ENCODE data around the gene TBCD. TPM values are rescaled to one million over a fixed set of nuclear protein-coding genes. Genes with fewer than 3 reads are reported as not detected.

The TBCD gene
- total RNA-seq, 1 experiment from 2014 or later = 94.6 TPM

DNA sequence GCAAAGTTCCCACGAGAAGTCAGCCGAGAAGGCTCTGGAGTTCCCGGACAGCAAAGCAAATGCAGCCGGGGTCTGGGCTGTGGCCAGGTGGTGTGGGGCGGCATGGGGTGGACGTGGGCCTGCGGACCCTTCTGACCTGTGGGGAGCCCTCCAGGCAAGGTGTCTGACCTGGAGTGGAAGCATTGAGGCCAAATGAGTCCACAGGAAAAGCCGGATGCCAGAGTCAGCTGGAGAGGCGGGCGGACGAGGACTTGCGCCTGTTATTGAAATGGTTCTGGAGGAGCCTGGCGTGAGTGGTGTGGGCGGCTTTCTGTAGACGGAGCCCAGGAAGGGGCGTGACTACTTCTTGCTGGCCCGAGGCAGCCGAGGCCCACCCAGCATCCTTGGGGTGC is 138.5 kb downstream of the TBCD start:
- Histone ChIP-seq H3K36me3 (ENCODE audit: control insufficient read depth, insufficient read depth, low read length) (no peaks in the 10 kb centered on the region; the same call in 1 of the 2 replicates), H3K4me3 (ENCODE audit: low read depth, low read length) (no peak overlapping the region), H3K4me1 (peaks cover 48% of the 10 kb centered on the region), H3K9me3 (no peaks in the 10 kb centered on the region), H3K27me3 (replicated peaks; ENCODE audit: control insufficient read depth, insufficient read depth, low read length) (no peaks in the 10 kb centered on the region)
- no peak for DNase-seq
- BruUV-seq (replicated peaks) = no TSS peak
- ChIA-PET CTCF (interaction anchor here (0.5 to 1.5 kb wide), 7 partner anchors 14 to 174 kb away, joined by 3 to 11 read pairs (median 5); partner anchors contain the start of gene FN3KRP), POLR2A (interaction anchor here (0.7 kb wide), 1 partner anchor 15 kb away, joined by 3 read pairs; no protein-coding TSS in a partner anchor)
- H3K4me3 Mint-ChIP-seq (ENCODE audit: unreplicated experiment) = peak overlapping the region; percentile 58
- H3K4me1 Mint-ChIP-seq (ENCODE audit: low read depth, unreplicated experiment) = peaks cover 44% of the 10 kb centered on the region
- intact Hi-C loops (cut with micrococcal nuclease; ENCODE audit: unreplicated experiment) = no loop called here
- TF ChIP-seq, protein P1, sequence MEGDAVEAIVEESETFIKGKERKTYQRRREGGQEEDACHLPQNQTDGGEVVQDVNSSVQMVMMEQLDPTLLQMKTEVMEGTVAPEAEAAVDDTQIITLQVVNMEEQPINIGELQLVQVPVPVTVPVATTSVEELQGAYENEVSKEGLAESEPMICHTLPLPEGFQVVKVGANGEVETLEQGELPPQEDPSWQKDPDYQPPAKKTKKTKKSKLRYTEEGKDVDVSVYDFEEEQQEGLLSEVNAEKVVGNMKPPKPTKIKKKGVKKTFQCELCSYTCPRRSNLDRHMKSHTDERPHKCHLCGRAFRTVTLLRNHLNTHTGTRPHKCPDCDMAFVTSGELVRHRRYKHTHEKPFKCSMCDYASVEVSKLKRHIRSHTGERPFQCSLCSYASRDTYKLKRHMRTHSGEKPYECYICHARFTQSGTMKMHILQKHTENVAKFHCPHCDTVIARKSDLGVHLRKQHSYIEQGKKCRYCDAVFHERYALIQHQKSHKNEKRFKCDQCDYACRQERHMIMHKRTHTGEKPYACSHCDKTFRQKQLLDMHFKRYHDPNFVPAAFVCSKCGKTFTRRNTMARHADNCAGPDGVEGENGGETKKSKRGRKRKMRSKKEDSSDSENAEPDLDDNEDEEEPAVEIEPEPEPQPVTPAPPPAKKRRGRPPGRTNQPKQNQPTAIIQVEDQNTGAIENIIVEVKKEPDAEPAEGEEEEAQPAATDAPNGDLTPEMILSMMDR (IDR thresholded peaks at IDR 0.05; ENCODE audit: insufficient read depth in 1 of 2, low read depth in 1 of 2, low read length in 1 of 2, severe bottlenecking in 1 of 2, unreplicated experiment in 1 of 2) = no peak
- peaks cover 59% of the 10 kb centered on the region for H3K36me3 Mint-ChIP-seq (ENCODE audit: insufficient read depth, unreplicated experiment)
- H3K27me3 Mint-ChIP-seq (ENCODE audit: insufficient read depth, unreplicated experiment) = no peaks in the 10 kb centered on the region
- peak overlapping the region; percentile 94 for H3K27ac Mint-ChIP-seq (ENCODE audit: unreplicated experiment)
- peaks cover 7% of the 10 kb centered on the region for H3K9me3 Mint-ChIP-seq (ENCODE audit: unreplicated experiment)

DNA sequence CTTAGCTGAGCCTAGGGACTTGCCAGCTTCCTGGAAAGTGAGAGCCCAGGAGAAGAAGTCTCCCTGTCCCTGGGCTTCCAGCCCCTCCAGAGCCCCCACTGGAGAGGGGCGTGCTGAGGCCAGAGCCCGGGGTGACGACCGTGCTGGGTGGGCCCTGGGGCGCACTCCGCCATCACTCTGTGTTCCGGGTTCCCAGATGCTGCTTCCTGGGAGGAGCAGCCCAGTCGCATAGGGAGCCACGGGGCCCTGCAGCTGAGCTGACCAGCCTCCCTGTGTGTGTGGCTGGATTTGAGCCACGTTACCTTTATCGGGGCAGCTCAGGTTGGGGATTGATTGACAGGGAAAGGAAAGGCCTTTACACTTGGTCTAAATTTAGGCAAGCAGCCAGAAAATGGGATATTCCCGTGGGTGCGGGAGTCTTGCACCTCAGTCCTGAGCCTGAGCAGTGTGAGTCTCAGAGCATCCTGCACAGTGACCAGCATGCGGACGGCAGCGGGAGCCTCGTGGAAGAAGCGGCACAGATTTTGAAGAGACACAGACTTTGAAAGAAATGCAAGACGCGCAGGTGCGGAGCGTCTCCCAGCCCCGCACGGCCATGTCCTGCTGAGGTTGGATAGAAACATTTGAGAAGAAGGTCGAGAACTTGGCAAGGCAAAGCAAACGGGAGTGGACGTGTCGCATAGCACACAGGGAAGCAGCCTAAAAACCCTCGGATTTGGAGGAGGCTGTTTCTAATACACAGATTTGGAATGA is 139.2 kb downstream of the TBCD start:
- Histone ChIP-seq H3K4me1 (peaks cover 40% of the 10 kb centered on the region), H3K9me3 (no peaks in the 10 kb centered on the region), H3K36me3 (ENCODE audit: control insufficient read depth, insufficient read depth, low read length) (peaks cover 1% of the 10 kb centered on the region), H3K27me3 (replicated peaks; ENCODE audit: control insufficient read depth, insufficient read depth, low read length) (no peaks in the 10 kb centered on the region), H3K4me3 (ENCODE audit: low read depth, low read length) (no peak overlapping the region)
- Mint-ChIP-seq H3K4me1 (ENCODE audit: low read depth, unreplicated experiment) (peaks cover 44% of the 10 kb centered on the region), H3K27ac (ENCODE audit: unreplicated experiment) (peak overlapping the region; percentile 94), H3K36me3 (ENCODE audit: insufficient read depth, unreplicated experiment) (peaks cover 61% of the 10 kb centered on the region), H3K4me3 (ENCODE audit: unreplicated experiment) (no peak overlapping the region), H3K27me3 (ENCODE audit: insufficient read depth, unreplicated experiment) (no peaks in the 10 kb centered on the region), H3K9me3 (ENCODE audit: unreplicated experiment) (peaks cover 7% of the 10 kb centered on the region)
- ChIA-PET POLR2A (no interaction called here), CTCF (interaction anchor here (1.0 kb wide), 1 partner anchor 14 kb away, joined by 4 read pairs; no protein-coding TSS in a partner anchor)
- TF ChIP-seq, protein P1 (IDR thresholded peaks at IDR 0.05; ENCODE audit: insufficient read depth in 1 of 2, low read depth in 1 of 2, low read length in 1 of 2, severe bottlenecking in 1 of 2, unreplicated experiment in 1 of 2) = no peak
- DNase-seq = no peak
- BruUV-seq (replicated peaks) = no TSS peak
- intact Hi-C loops (cut with micrococcal nuclease; ENCODE audit: unreplicated experiment) = no loop called here

DNA sequence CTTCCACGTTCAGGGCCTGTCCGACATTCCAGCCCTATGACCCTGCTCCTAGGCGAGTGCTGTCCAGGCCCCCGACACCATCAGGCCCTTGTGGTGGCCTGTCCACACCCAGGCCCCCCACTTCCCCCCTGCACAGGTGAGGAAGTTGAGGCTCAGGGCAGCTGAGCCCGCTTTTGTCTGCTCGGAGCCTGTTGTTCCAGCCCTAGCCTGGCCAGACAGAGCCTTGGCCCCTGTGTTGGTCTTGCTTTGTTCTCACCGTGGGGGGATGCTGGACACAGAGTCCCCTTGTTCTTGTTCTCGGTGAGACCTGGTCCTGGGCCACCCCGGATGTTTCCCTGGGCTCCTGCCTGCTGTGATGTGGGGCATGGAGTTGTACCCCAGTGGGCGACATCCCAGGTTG is 140.0 kb downstream of the TBCD start:
- DNase-seq = no peak
- peaks cover 58% of the 10 kb centered on the region for H3K36me3 Mint-ChIP-seq (ENCODE audit: insufficient read depth, unreplicated experiment)
- H3K4me3 Mint-ChIP-seq (ENCODE audit: unreplicated experiment) = no peak overlapping the region
- peaks cover 1% of the 10 kb centered on the region for H3K36me3 ChIP-seq (ENCODE audit: control insufficient read depth, insufficient read depth, low read length)
- POLR2A ChIA-PET = no interaction called here
- H3K4me1 ChIP-seq = peaks cover 39% of the 10 kb centered on the region
- no peak overlapping the region for H3K4me3 ChIP-seq (ENCODE audit: low read depth, low read length)
- H3K27me3 Mint-ChIP-seq (ENCODE audit: insufficient read depth, unreplicated experiment) = no peaks in the 10 kb centered on the region
- CTCF ChIA-PET = no interaction called here
- TF ChIP-seq, protein P1 (IDR thresholded peaks at IDR 0.05; ENCODE audit: insufficient read depth in 1 of 2, low read depth in 1 of 2, low read length in 1 of 2, severe bottlenecking in 1 of 2, unreplicated experiment in 1 of 2) = no peak
- H3K27ac Mint-ChIP-seq (ENCODE audit: unreplicated experiment) = peak overlapping the region; percentile 94
- intact Hi-C loops (cut with micrococcal nuclease; ENCODE audit: unreplicated experiment) = no loop called here
- H3K9me3 ChIP-seq = no peaks in the 10 kb centered on the region
- BruUV-seq (replicated peaks) = no TSS peak
- peaks cover 43% of the 10 kb centered on the region for H3K4me1 Mint-ChIP-seq (ENCODE audit: low read depth, unreplicated experiment)
- no peaks in the 10 kb centered on the region for H3K27me3 ChIP-seq (replicated peaks; ENCODE audit: control insufficient read depth, insufficient read depth, low read length)
- peaks cover 7% of the 10 kb centered on the region for H3K9me3 Mint-ChIP-seq (ENCODE audit: unreplicated experiment)

Data from Caco-2 (cell line).